ENCODE results near the gene SEPTIN2.
A peak's percentile ranks its signal among the peaks of the same experiment; 100 is the strongest.

Gene SEPTIN2

GRCh38 chr2:241356871-241357260, 41.1 kb downstream of the SEPTIN2 start:
- H3K4me3 ChIP-seq (ENCODE audit: low read depth, low read length) = peak overlapping the region; percentile 92
- no peak for DNase-seq (ENCODE audit: low read depth)
- TF ChIP-seq, protein P1, sequence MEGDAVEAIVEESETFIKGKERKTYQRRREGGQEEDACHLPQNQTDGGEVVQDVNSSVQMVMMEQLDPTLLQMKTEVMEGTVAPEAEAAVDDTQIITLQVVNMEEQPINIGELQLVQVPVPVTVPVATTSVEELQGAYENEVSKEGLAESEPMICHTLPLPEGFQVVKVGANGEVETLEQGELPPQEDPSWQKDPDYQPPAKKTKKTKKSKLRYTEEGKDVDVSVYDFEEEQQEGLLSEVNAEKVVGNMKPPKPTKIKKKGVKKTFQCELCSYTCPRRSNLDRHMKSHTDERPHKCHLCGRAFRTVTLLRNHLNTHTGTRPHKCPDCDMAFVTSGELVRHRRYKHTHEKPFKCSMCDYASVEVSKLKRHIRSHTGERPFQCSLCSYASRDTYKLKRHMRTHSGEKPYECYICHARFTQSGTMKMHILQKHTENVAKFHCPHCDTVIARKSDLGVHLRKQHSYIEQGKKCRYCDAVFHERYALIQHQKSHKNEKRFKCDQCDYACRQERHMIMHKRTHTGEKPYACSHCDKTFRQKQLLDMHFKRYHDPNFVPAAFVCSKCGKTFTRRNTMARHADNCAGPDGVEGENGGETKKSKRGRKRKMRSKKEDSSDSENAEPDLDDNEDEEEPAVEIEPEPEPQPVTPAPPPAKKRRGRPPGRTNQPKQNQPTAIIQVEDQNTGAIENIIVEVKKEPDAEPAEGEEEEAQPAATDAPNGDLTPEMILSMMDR (IDR thresholded peaks at IDR 0.05; ENCODE audit: control insufficient read depth, extremely low read depth, insufficient read depth) = no peak

GRCh38 chr2:241357531-241357930, 41.8 kb downstream of the SEPTIN2 start:
- H3K4me3 ChIP-seq (ENCODE audit: low read depth, low read length) = peak overlapping the region; percentile 92
- TF ChIP-seq, protein P1 (IDR thresholded peaks at IDR 0.05; ENCODE audit: control insufficient read depth, extremely low read depth, insufficient read depth) = no peak
- DNase-seq (ENCODE audit: low read depth) = no peak

- no peak for DNase-seq (ENCODE audit: low read depth)
- no peak overlapping the region for H3K4me3 ChIP-seq (ENCODE audit: low read depth, low read length)
- TF ChIP-seq, protein P1 (IDR thresholded peaks at IDR 0.05; ENCODE audit: control insufficient read depth, extremely low read depth, insufficient read depth) = no peak
Measured at GRCh38 chr2:241358470-241358869, 42.7 kb downstream of the SEPTIN2 start.

GRCh38 chr2:241359481-241360045, 43.8 kb downstream of the SEPTIN2 start:
- no peak overlapping the region for H3K4me3 ChIP-seq (ENCODE audit: low read depth, low read length)
- no peak for DNase-seq (ENCODE audit: low read depth)
- TF ChIP-seq, protein P1 (IDR thresholded peaks at IDR 0.05; ENCODE audit: control insufficient read depth, extremely low read depth, insufficient read depth) = no peak

- TF ChIP-seq, protein P1 (IDR thresholded peaks at IDR 0.05; ENCODE audit: control insufficient read depth, extremely low read depth, insufficient read depth) = no peak
- DNase-seq (ENCODE audit: low read depth) = no peak
- no peak overlapping the region for H3K4me3 ChIP-seq (ENCODE audit: low read depth, low read length)
Measured at GRCh38 chr2:241363426-241363825, 47.7 kb downstream of the SEPTIN2 start.

DNA sequence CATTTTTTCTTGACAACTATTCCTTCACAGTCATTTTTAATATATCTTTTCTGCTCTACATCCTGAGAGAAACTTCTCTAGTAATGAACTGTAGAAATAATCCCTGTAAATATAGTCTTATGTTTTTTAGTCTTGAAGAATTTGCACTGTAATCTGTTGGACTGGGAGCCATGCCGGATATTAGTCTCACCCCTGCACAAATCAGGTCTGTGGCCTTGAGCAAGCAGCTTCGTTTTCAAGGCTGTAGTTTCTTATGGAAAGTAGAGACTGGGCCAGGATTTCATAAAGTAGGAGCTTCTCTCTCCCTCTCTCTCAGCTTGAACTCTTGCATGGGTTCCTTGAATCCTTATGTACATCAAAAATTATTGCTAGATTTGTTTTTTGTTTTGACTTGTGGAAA, 49.1 kb downstream of the SEPTIN2 start:
- TF ChIP-seq, protein P1 (IDR thresholded peaks at IDR 0.05; ENCODE audit: control insufficient read depth, extremely low read depth, insufficient read depth) = no peak
- no peak overlapping the region for H3K4me3 ChIP-seq (ENCODE audit: low read depth, low read length)
- DNase-seq (ENCODE audit: low read depth) = no peak

DNA sequence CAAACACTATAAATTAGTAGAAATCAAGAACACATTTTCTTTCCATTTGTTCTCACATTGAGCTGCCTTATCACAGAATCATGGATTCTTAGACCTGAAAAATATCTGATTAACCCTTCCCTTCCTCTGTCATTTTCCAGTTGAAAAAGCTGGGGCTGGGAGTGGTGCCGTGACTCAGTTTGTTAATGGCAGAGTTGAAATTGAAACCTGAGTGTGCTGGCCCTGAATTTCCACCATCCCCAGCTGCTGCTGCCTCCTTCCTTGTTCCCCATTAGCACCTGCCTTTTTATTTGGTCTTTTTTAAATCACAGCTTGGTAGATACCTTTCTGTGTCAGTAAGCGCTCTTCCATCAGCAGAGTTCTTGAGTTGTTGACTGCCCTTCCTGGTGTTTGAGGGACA, 51.0 kb downstream of the SEPTIN2 start:
- no peak overlapping the region for H3K4me3 ChIP-seq (ENCODE audit: low read depth, low read length)
- TF ChIP-seq, protein P1 (IDR thresholded peaks at IDR 0.05; ENCODE audit: control insufficient read depth, extremely low read depth, insufficient read depth) = no peak
- no peak for DNase-seq (ENCODE audit: low read depth)

Data from LNCaP clone FGC (cell line).